SW480 (cell line): ENCODE data around the gene FPR3.
"Not testable (repeated sequence)": the region's sequence is repeated elsewhere in the genome, so short reads cannot be mapped to it uniquely, and the experiment has no call there.

Source experiments
- DNase-seq: peaks from one replicate; pipeline ENCODE4 v3.0.0-alpha.2; 2016; ENCODE audit warnings: low spot score

The FPR3 gene, protein sequence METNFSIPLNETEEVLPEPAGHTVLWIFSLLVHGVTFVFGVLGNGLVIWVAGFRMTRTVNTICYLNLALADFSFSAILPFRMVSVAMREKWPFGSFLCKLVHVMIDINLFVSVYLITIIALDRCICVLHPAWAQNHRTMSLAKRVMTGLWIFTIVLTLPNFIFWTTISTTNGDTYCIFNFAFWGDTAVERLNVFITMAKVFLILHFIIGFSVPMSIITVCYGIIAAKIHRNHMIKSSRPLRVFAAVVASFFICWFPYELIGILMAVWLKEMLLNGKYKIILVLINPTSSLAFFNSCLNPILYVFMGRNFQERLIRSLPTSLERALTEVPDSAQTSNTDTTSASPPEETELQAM

DNA sequence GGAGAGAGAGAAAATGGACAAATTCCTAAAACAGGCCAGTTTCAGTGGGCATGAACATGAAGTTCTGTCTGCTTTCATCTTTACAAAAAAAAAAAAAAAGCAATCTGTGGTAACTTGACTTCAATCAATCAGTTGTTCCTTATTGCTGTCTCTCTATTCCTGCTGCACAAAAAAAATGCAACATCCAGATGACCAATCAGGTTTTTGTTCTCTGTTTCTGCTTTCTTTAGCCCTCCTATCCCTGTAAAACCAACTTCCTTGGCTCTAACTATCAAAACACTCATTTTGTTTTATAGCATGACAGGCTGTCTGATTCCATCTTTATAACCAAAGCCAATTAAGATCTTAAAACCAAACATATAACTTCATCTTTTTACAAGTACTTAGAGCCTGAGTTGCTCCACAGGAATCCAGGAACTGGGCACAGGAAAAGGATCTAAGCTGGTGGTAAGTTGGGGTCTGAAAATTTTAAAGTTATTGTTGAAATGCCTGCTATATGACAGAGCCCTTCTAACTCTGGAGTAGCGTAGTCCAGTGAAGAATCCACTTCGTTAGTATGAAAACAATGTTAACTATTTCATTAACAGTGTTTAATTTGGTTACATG is at the start of gene FPR3:
TSS of gene FPR3 (plus strand) at position 273 of the 606 bp plus-strand sequence. CDS start 28,592 bp downstream, outside the sequence.
- DNase-seq: no peak

DNA sequence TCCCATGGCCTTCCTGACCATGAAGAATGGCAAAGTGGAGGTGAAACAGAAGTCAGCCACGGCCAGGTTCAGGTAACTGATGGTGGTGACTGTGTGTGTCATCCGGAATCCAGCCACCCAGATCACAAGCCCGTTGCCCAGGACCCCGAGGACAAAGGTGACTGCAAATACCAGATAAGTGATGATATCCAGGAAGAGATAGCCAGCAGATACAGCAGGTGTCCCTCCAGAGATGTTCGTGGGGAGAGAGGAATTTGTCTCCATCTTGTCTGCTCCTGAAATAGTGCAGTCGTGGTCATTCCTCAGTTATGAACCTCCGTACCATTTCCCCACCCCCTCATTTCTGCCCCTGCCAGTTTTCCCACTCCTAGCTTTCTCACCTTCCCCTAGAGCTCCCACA is 48.2 kb upstream of the FPR3 start:
- DNase-seq: no peak

DNA sequence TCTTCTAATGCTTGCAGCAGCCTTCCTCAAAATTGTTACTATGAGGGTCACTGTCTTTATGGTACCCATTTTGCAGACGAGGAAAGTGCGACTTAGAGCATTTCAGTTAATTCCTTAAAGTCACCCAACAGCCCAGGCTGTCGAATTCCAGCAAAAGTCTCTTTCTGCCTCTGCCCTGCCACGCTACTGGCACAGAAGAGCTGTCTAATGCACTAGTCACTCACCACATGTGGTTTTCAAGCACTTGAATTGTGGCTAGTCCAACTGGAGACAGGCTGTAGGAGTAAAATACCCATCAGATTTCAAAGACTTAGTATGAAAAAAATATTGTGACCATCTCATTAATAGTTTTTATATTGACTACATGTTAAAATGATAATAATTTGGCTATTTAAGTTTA is 45.0 kb upstream of the FPR3 start:
- DNase-seq: peak; percentile 19

DNA sequence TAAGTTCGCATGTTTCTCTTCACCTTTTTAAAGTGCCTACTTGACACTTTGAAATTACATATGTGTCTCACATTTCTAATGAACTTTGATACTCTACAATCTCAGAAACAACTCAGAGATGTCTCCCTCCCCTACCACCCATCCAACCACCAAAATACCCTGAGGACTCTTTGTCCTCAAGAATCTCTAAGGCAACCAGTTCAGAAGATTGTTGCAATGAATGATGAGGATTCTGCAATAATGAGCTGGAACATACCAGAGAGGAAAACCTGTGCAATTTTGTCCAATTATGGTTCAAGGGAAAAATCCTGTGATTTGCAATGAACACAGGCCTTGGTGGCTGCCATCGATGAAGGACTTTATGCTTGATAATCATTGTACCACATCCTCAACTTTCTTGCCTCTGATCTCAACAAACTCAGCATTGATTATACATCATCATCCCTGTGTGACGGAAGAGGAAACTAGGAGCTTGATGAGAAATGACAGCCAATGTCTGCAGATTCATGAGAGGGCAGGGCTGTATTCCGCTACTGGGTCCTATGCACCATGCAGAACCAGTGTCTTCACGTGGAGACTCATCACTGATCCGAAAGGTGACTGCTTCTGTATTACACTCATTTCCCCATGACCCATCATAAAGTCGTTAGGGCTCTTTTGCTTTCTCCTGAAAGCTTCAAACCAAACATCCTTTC is 44.4 kb upstream of the FPR3 start:
- DNase-seq: no peak

DNA sequence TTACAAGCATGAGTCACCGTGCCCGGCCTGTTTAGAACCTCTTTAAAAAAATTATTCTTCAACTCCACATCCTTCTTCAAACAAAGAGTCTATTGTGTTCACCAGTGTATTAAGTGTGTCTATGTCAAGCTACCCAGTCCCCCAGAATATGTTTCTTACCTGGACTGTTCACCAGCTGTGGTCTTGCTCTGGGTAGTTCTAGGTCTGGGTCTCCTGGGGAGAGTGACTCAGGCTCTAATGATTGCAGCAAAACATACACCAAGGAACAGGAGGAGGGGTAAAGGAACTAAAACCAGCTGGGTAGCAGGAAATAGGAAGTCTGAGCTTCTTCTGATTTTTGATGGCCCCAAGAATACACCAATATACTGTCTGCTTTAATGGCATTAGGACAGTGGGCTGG is 43.3 kb upstream of the FPR3 start, which contains the start of gene FPR1:
TSS of gene FPR1 (minus strand) at position 224 of the 400 bp plus-strand sequence. CDS start 4,884 bp downstream, outside the sequence.
- peak; percentile 62 for DNase-seq

DNA sequence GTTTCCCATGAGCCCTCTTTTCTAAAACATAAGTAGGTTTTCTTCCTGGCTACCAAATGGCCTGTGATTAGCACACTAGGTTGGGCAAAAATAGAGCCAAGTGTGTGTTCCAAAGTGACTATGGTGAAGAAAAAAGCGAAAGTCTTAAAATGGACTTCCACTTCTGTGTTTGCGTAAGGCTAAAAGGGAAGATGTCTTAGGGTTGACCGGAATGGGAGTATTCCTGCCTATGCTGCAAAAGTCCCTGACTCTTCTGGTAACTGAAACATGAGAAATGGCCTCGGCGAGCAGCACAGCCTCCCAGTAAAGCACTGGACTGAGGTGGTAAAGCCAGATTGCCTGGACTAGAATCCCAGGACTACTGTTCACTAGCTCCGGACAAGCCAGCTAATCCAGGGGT is 40.8 kb upstream of the FPR3 start:
- DNase-seq: no peak

DNA sequence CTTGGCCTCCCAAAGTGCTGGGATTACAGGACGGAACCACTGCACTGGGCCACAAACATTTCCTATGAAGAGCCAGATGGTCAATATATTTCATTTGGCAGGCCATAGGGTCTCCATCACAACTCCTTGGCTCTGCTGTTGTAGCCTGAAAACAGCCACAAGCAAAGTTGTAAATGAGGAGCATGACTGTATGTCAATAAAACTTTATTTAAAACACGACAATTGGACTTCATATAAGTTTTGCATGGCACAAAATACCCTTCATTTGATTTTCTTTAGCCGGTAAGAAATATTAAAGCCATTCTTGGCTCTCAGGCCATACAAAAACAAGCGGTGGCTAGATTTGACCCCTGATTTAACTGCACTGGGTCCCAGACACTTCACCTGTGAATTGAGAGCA is 40.2 kb upstream of the FPR3 start:
- no peak for DNase-seq

DNA sequence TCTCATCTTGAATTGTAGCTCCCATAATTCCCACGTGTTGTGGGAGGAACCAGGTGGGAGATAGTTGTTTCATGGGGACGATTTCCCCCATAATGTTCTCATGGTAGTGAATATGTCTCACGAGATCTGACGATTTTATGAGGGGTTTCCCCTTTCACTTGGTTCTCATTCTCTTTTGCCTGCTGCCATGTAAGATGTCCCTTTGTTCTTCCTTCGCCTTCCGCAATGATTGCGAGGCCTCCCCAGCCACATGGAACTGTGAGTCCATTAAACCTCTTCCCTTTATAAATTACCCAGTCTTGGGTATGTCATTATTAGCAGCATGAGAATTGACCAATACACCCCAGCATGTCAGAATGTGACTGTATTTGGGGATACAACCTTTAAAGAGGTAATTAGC is 39.4 kb upstream of the FPR3 start:
- DNase-seq: no peak

DNA sequence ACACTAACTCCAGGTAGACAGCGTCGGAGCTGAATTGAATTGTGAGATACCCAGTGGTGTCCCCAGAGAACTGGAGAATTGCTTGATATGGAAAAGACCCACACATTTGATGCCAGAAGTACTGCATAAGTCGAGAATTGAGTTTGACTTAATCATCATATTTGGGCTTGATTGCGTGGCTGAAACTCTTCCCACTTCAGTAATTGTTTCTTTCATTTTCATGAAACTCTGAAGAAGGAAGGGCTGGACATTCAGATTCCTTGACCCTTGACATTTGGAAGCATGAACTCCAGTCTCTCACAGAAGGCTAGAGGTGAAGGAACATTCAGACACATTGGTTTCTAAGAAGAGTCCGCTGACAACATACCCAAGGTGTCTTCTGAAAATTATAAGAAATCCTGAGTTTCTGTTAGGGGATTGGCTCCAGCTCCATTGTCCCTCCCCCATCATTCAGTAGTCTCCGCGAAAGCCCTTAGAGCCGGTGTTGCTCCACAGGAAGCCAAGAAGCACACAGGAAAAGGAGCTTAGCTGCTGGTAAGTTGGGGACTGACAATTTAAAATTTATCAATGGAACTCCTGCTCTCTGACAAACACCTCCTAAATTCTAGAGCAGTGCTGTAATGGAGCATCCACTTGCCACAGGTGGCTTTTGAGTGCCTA is 34.1 kb upstream of the FPR3 start, which contains the start of gene FPR2:
TSS of gene FPR2 (plus strand) at position 484 of the 660 bp plus-strand sequence. CDS start 7,479 bp downstream, outside the sequence.
- no peak for DNase-seq

DNA sequence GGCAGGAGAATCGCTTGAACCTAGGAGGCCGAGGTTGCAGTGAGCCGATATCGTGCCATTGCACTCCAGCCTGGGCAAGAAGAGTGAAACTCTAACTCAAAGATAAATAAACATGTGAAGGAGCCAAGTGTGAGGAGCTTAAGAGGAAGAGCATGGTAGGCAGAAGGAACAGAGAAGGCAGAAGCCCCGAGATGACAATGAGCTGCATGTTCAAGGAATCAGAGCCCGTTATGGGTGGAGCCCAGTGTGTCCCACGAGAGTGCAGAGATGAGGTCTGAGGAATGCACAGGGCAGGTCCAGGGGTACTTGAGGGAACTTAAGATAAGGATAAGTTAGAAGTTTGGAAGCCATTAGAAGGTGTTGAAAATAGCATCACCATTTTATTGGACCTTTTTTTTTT is 33.3 kb upstream of the FPR3 start:
- DNase-seq: no peak

DNA sequence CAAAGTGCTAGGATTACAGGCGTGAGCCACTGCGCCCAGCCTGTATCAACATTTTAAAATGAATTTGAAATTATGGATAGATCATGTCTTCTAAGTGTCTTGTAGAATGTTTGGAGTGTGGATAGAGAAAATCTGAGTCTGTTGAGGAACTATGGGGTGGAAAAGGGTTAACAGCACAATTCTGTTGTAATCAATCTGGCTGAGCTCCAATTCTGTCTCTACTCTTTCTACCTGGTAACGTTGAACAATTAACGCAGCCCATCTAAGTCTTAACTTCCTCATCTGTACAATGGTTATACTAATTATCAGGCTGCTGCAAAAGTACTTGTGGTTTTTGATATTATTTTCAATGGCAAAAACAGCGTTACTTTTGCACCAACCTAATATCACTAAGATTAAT is 29.9 kb upstream of the FPR3 start:
- no peak for DNase-seq

DNA sequence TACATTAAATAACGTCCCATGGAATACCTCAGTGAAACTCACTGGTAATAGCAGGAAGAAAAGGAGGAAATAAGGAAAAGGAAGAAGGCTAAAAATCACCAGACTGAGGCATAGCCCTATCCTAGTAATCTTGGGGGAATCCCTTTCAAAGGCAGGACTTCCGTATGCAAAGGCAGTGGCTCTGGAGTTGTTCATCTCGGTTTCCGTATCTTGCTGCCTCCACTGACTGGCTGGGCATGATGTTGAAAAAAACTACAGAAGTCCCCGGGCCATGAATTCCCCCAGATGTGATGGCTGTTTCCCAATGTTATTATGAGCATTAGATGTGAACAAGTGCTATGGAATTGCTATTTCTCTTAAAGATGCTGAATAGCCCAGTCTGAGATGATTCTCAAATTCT is 28.5 kb upstream of the FPR3 start:
- no peak for DNase-seq

DNA sequence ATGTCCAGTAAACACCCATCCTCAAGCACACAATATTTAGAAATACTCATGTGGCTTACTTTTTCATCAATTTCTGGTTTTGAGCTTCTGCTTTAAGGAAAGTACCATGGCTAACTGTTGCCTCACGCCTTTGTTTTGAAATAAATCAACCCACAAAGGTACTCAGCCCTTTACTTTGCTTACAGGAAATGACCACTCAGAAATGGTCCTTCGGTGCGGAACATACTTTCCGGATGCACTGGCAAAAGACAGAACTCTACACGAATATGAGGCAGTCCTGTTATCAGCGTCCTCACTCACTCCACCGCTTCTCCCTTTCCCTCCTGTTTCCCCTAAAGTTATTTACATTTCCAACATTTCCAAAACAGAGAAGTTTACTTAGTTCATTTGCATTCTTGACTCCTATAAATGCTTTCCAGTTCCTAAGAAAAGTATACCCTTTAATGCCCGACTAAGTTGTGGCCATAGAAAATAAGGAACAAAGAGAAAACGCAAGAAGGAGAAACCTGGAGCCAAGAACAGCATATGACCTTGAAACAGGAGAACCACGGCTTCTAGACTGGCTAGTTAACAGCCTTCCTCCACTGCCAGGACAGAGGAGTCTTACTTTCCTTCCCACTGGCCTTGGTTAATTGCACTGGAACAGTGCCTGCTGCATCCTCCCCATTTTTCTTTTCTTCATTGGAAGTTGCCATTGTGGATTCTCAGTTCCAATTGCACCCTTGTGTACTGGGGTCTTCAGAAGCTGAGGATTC is 23.4 kb upstream of the FPR3 start:
- DNase-seq: no peak

DNA sequence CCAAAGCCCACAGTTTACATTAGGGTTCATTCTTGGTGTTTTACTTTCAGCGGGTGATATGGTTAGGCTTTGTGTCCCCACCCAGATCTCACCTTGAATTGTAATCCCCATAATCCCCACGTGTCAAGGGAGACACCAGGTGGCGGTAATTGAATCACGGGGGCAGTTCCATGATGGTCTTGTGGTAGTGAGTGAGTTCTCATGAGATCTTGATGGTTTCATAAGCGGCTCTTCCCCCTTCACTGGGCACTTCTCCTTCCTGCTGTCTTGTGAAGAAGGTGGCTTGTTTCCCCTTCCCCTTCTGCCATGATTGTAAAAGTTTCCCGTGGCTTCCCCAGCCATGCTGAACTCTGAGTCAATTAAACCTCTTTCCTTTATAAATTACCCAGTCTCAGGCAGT is 22.0 kb upstream of the FPR3 start:
- no peak for DNase-seq

DNA sequence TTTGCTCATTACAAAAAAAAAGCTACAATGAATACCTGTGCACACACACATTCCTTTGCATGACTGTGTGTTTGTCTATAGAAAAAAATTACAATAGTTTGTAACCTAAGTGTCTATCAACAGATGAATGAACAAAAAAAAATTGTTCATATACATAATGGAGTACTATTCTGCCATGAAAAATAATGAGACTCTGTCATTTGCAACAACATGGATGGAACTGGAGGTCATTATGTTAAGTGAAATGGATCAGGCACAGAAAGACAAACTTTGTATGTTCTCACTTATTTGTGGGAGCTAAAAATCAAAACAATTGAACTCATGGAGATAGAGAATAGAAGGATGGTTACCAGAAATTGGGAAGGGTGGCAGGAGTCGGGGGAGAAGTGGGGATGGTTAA is 18.4 kb upstream of the FPR3 start:
- DNase-seq: not testable (repeated sequence)

DNA sequence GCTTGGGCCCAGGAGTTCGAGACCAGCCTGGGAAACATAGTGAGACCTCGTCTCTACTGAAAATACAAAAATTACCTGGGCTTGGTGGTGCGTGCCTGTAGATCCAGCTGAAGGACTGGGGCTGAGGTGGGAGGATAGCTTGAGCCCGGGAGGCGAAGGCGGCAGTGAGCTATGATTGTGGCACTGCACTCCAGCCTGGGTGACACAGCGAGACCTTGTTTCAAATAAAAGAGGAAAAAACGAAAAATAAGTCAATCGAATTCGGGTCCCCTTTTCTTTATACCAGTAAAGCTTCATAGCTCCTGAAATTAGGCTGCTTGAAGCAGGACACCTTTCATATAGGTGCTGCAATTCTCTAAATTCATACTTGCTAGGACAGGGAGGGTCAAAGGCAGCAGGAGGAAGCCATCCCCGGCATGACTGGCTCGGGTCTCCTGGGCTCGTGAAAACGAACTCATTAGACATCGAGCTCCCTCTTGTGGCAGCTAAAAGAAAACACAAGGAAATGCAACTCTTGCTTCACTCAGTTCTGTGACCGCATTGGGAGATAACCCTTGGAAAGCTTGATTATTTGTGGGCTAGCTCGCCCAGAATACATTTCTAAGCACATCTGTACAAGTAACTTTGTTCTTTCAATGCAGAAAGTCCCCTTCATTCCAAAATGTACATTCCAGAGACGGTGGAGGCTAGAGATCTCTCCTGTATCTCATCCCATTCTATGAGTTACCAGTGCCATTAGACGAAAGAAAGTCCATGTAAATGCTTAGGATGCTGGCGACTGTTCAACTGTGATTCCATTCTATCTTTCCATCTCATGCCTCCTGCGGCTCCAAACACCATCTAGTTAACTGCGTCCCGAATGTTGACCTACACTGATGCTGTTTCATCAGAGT is 17.1 kb upstream of the FPR3 start:
- DNase-seq: peak; percentile 83

DNA sequence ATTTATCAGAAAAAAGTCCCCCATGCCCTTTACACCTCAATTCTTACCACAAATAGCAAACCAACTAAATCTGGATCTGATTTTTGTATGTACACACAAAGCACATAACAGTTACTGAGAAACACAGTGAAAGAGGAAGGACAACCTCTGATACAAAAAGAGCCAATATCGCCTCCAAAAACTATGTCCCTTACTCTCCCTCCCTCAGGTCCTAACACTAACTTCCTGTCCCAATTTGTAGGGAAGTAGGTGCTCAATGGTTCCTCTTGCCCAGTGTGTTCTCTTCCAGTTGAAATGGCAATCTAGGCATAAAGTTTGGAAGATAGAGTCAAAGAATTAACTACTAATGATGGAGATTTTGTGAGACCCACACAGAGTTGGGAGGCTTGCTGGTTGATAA is 15.8 kb upstream of the FPR3 start:
- DNase-seq: no peak

DNA sequence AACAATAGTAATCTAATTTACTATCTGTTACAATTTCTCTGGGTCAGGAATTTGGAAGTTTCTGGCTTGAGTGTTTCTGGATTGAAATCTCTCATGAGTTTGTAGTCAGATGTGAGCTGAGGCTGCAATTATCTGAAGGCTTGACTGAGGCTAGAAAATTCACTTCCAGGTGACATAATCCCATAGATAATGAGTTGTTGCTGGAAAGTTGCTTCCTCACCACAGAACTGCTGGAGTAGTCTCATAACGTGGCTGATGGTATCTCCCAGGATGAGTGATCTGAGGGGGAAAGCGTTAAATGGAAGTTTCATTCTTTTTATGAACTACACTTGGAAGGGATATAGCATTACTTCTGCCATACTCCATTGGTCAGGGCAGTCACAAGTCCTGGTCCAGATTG is 15.3 kb upstream of the FPR3 start:
- DNase-seq: no peak

DNA sequence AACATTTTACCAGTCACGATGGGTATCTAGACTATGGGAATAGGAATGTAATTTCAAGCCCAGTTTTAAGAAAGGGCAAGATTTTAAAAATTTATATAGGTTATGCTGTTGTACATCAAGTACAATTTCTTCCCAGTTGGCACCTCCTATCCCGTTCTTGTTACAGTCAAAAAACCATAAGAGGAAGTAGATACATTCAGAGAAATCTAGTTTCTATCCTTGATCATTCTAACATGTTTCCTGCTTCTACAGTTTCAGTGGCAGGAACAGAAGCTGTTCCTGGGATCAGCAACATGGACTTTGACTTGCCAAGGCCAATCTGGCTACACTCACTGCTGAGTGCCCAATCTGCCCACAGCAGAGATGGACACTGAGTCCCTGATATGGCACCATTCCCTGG is 14.7 kb upstream of the FPR3 start:
- no peak for DNase-seq

DNA sequence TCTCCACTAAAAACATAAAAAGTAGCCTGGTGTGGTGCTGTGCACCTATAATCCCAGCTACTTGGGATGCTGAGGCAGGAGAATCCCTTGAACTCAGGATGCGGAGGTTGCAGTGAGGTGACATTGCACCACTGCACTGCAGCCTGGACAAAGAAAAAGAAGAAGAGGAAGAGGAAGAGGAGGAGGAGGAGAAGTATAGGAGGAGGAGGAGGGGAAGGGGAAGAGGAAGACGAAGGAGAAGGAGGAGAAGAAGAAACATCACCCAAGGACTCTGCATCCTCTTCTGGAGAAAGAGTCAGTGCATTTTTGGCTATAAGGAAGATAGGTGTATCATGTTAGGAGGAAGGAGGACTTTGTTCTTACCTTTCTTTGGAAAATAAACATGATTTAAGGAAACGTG is 13.0 kb upstream of the FPR3 start:
- no peak for DNase-seq

DNA sequence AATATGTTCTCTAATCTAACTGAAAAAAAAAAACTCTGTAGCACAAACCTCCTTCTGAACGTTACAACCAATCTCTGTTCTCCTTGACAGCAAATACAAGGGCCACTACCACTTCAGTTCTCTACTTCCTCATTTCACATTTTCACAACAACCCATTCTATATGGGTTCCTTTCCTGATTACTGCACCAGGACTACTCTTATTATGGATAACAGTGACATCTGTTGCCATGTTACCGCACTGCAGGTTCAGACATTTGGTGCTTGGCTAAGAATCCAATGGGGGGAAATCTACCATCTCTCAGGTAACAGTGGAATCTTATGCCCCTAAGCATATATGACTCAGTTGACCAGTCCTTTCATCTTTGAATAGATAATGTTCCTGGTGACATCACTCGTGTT is 11.6 kb upstream of the FPR3 start:
- DNase-seq: peak; percentile 42
